Astrocyte (in vitro differentiated cells and primary cell): Measurements from ENCODE around the gene FAM193B.

Experiments
- EZH2 ChIP-seq: IDR thresholded peaks from 2 replicates; pipeline ENCODE4 v1.6.1; 2012; ENCODE audit warnings: mild to moderate bottlenecking, low read length, inconsistent platforms; ENCODE audit not compliant: insufficient read depth
- TF ChIP-seq, protein P1 (sequence below): IDR thresholded peaks from 2 replicates; pipeline ENCODE4 v1.5.1; 2011; ENCODE audit warnings: low read depth, mild to moderate bottlenecking, inconsistent platforms, low read length, moderate library complexity; ENCODE audit not compliant: insufficient read depth

DNA sequence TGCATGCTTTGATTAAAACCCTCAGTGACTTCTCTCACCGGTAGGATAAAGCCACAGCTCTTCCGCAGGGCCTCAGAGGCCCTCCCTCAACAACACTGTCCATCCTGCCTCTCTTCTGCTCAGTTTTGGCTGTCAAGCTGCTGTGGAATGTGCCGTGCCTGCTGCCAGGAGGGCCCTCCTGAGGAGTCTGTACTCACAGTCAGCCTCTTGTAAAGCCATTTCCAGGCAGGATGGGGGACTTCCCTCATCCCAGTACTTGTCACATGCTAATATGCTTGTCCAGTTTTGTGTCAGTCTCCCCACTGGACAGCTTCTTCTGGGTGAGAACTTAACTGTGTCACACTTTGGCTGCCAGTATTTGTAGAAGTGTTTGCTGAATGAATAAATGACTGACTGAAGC, 23.7 kb downstream of the FAM193B start:
- TF ChIP-seq, protein P1, sequence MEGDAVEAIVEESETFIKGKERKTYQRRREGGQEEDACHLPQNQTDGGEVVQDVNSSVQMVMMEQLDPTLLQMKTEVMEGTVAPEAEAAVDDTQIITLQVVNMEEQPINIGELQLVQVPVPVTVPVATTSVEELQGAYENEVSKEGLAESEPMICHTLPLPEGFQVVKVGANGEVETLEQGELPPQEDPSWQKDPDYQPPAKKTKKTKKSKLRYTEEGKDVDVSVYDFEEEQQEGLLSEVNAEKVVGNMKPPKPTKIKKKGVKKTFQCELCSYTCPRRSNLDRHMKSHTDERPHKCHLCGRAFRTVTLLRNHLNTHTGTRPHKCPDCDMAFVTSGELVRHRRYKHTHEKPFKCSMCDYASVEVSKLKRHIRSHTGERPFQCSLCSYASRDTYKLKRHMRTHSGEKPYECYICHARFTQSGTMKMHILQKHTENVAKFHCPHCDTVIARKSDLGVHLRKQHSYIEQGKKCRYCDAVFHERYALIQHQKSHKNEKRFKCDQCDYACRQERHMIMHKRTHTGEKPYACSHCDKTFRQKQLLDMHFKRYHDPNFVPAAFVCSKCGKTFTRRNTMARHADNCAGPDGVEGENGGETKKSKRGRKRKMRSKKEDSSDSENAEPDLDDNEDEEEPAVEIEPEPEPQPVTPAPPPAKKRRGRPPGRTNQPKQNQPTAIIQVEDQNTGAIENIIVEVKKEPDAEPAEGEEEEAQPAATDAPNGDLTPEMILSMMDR: no peak
- no peak for TF ChIP-seq EZH2
